Activated naive CD4-positive, alpha-beta T cell treated with anti-CD3 and anti-CD28 coated beads, Interleukin-2, amount 50 U/mL, for 24 hours (primary cell): ENCODE measurements around the gene CCL4.
A peak's percentile ranks its signal among the peaks of the same experiment; 100 is the strongest.
"Not testable (repeated sequence)": the region's sequence is repeated elsewhere in the genome, so short reads cannot be mapped to it uniquely, and the experiment has no call there.

Experiments
- H3K27ac Mint-ChIP-seq: one replicate; pipeline ENCODE4 v1.8.0; 2021; ENCODE audit warnings: mild to moderate bottlenecking, mixed read lengths
- H3K27me3 Mint-ChIP-seq: one replicate; pipeline ENCODE4 v1.8.0; 2021; ENCODE audit warnings: mixed read lengths
- H3K36me3 Mint-ChIP-seq: one replicate; pipeline ENCODE4 v1.8.0; 2021; ENCODE audit warnings: mixed read lengths
- H3K4me1 Mint-ChIP-seq: one replicate; pipeline ENCODE4 v1.8.0; 2021; ENCODE audit warnings: mixed read lengths
- H3K4me3 Mint-ChIP-seq: one replicate; pipeline ENCODE4 v1.8.0; 2021; ENCODE audit warnings: mild to moderate bottlenecking, mixed read lengths
- H3K9me3 Mint-ChIP-seq: one replicate; pipeline ENCODE4 v1.8.0; 2021; ENCODE audit warnings: mixed read lengths

CCL4 gene

DNA sequence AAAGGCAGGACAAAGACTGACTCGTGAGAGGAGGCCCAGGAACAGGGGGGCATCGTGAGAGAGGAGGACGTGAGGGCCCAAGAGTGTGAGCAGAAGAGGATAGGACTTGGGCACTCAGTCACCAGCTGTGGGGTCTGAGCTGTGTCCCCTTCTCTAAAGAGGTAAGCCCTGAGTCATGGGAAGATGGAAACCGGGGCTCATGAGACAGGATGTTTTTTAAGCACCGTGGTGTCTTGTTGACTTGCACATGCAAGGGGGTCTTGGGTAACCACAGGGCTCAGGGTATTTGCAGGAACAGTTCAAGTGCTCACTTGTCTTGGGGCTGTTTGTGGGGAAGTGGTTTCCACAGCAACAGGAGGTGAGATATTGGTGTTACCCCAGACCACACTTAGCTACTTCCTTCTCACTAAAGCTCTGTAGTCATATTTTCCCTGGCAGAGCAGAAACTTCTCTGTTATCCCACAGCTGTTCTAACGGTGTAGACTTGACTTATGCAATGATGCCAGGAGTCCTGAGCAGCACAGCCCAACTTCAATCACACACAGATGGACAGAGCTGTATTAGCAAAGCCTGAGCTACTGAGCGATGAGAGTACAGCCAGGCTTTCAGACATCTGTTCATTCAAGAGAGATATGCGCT lies 21.0 kb upstream of the CCL4 start:
- H3K4me1 Mint-ChIP-seq, H3K36me3 Mint-ChIP-seq, H3K27ac Mint-ChIP-seq, H3K4me3 Mint-ChIP-seq, H3K9me3 Mint-ChIP-seq: not testable (repeated sequence)
- peaks cover 10% of the 10 kb centered on the region for H3K27me3 Mint-ChIP-seq

DNA sequence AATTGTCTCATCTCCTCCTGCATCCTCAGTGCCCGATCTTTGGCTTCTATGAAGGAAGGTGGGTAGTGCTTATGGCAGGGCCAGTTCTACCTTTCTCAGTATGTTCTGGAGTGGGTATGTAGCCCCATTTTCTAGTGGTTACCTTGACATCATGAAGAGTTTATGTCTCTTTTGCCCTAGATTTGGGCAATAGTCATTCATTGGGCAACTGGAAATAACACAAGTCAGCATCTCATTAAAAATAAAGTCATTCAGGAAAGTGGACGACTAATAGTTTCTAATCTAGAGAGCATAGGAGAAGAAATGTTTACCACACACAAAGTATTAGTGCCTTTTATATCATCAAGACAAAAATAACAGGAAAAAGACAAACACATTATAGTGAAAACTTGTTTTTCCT lies 19.9 kb upstream of the CCL4 start:
- not testable (repeated sequence) for H3K4me3 Mint-ChIP-seq, H3K27ac Mint-ChIP-seq, H3K27me3 Mint-ChIP-seq, H3K36me3 Mint-ChIP-seq, H3K9me3 Mint-ChIP-seq, H3K4me1 Mint-ChIP-seq

DNA sequence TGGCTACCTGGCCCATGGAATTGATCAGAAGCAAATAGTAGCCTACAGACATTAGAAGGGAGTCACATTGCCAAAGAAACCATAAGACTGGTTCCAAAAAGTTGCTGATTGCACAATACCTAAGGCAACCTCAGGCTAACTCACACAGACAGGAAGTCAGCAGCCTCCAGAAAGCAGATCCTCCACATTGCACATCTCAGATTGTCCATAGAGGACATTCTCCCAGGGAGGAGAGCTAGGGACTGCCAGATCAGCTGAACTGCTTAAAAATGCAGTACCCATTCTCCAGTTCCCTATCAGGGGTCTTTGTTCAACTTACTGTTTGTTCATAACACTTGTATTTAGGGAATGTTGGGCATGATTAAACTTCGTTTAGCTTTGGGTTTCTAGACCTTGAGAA lies 17.9 kb upstream of the CCL4 start:
- peaks cover 7% of the 10 kb centered on the region for H3K27me3 Mint-ChIP-seq
- no peak overlapping the region for H3K27ac Mint-ChIP-seq
- H3K9me3 Mint-ChIP-seq, result no peaks in the 10 kb centered on the region
- H3K36me3 Mint-ChIP-seq, result no peaks in the 10 kb centered on the region
- H3K4me3 Mint-ChIP-seq, result no peak overlapping the region
- peaks cover 10% of the 10 kb centered on the region for H3K4me1 Mint-ChIP-seq

DNA sequence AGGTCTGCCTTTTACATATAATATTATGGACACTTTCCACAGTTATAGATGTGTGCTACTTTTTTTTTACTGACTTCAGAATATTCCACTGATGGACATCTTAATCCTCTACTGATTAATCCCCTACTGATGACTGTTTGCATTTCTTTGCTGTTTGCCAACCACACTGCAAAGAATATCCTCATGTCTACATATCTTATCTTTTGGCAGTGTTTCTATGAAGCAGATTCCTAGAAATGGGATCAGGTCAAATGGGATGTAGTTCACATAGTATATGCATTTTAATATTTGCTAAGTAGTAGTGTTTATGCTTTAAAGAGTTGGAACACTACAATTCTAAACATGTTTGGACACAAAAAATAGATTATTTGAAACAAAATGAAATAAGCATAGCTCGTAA lies 16.8 kb upstream of the CCL4 start:
- no peaks in the 10 kb centered on the region for H3K36me3 Mint-ChIP-seq
- H3K4me3 Mint-ChIP-seq, result no peak overlapping the region
- H3K9me3 Mint-ChIP-seq, result no peaks in the 10 kb centered on the region
- no peak overlapping the region for H3K27ac Mint-ChIP-seq
- peaks cover 10% of the 10 kb centered on the region for H3K4me1 Mint-ChIP-seq
- H3K27me3 Mint-ChIP-seq, result peaks cover 10% of the 10 kb centered on the region

DNA sequence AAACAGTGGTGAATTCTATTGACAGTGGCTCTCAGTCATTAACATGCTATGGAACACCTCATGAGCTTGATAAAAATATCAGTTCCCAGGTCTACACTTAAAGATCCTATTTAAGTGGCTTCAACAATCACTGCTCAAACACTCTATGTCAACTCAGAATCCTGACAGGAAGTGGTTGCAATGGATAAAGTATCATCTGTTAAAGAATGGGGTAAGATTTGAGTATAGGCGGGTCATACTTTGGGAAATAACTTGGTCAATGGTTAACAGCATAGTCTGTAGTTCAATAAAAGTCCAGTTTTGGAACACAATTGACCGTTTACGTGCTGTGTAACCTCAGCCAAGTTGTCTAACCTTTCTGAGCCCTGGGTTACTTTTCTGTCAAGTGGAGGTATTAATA lies 16.2 kb upstream of the CCL4 start:
- not testable (repeated sequence) for H3K4me3 Mint-ChIP-seq, H3K4me1 Mint-ChIP-seq, H3K9me3 Mint-ChIP-seq, H3K36me3 Mint-ChIP-seq, H3K27ac Mint-ChIP-seq
- H3K27me3 Mint-ChIP-seq, result peaks cover 11% of the 10 kb centered on the region

DNA sequence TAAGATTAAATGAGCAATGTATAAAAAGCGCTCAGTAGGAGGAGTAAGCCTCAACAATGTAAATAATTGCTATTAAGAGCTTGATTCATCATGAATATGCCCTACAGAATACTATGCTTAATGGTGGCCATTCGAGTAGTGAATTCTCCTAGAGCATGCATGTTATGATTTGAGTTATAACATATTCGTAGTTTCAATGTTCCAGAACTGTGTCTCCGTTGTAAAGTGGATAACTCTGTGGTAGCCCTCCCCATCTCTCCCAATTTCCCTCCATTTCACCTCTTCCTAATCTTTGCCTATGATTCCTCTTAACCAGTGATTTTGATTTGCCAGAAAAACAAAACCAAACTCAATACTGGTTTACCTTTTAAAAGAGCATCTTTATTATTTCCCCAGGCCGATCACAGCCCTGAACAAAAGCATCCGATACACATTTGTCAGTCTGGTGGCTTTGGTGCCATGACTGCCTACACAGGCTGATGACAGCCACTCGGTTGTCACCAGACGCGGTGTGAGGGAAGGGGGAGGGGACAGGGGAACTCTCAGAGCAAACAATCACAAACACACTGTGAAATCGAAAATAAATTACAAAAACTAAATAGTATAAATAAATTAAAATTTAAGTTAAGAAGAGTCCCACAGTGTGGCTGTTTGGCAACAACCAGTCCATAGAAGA lies 15.6 kb upstream of the CCL4 start:
- H3K27ac Mint-ChIP-seq, H3K36me3 Mint-ChIP-seq, H3K4me1 Mint-ChIP-seq, H3K4me3 Mint-ChIP-seq, H3K9me3 Mint-ChIP-seq: not testable (repeated sequence)
- peaks cover 16% of the 10 kb centered on the region for H3K27me3 Mint-ChIP-seq

DNA sequence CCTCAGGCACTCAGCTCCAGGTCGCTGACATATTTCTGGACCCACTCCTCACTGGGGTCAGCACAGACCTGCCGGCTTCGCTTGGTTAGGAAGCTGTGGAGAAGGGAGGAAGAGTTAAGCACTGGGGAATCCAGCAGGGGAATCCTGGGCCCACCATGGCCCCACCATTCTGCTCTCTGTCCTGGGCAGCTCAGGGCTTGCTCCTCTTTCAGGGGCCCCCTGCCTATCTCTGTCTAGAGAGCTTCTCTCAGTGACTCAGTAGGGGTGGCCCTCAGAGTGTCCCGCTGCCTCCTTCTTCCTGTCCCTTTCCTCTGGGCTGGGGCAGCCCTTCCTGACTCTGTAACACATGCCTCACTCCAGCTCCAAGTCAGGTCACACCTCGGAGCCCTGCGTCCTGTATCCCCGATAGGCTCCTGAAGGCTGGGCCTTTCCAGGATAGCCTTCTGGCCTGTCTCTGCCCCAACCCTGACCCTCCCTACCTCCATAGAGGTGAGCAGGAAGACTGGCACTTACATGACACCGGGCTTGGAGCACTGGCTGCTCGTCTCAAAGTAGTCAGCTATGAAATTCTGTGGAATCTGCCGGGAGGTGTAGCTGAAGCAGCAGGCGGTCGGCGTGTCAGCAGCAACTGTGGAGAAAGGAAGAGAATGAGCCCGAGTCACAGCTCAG lies 14.8 kb upstream of the CCL4 start:
- no peaks in the 10 kb centered on the region for H3K4me1 Mint-ChIP-seq
- no peaks in the 10 kb centered on the region for H3K36me3 Mint-ChIP-seq
- H3K27ac Mint-ChIP-seq, result no peak overlapping the region
- peaks cover 13% of the 10 kb centered on the region for H3K27me3 Mint-ChIP-seq
- no peaks in the 10 kb centered on the region for H3K9me3 Mint-ChIP-seq
- peak overlapping the region; percentile 8 for H3K4me3 Mint-ChIP-seq

DNA sequence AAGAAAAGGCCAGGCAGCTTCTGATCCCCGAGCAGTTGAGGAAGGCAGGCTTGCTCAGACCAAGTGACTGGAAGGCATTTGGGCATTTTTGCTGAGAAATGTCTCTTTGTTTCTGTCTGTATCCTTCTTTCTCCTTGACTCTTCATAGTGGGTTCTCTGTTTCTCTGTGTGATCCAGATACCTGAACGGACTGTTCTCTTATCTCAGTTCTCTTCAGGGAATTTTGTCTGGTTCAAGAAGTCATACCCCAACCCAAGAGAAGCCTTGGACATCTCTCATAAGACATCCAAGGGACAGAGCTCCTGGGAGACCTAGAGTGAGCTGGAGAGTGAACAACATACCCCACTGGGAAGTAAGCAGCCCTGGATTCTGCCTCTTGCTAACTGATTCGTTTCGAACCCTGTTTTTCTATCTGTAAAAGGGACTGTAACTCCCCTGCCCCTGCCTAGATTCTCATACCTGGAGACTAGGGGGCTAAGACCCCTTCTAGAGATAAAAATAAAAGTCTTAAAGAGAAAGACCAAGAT lies 14.2 kb upstream of the CCL4 start:
- H3K9me3 Mint-ChIP-seq, result no peaks in the 10 kb centered on the region
- no peak overlapping the region for H3K27ac Mint-ChIP-seq
- H3K4me1 Mint-ChIP-seq, result no peaks in the 10 kb centered on the region
- no peaks in the 10 kb centered on the region for H3K36me3 Mint-ChIP-seq
- peaks cover 12% of the 10 kb centered on the region for H3K27me3 Mint-ChIP-seq
- peak overlapping the region; percentile 8 for H3K4me3 Mint-ChIP-seq

DNA sequence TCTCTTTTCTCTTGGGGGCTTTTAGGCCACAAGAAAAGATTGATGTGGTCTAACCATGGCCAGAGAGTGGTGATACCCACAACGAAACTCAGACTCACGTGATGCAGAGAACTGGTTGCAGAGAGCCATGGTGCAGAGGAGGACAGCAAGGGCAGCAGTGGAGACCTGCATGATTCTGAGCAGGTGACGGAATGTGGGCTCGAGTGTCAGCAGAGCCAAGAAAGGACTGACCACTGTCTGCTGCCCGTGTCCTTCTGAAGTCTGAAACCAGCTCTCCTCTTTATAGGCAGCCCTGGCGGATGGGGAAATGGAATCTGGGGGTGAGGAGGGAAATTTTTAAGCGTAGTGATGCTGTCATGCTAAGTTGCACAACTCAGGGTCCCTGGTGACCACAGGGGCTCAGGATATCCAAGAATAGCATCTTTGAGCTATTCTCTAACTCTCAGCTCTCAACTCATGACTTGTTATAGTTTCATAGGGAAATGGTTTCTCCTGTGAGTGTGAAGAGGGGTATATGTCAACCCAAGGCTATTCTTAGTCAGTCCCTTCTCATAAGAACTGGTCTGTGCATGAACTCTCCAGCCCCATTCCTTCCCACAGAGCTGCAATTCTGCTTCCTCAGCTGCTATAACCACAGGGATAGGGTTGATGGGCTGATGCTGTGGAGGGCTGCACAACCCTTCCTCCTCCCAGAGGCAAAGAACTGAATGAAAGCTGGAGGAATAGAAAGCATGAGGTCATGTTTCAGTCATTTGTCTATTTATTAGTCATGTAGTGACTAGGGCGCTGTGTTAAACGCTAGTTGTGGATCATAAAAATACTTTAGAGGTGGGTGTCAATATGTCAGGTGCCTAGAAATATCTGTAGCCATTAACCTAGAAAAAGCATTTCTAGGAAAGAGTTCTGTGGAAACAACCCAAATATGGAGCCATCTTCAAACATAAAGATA lies 13.5 kb upstream of the CCL4 start, which contains the start of gene CCL3:
TSS of gene CCL3 (minus strand) at position 256 of the 949 bp plus-strand sequence. CDS start at position 171, 85 bp downstream.
- Mint-ChIP-seq H3K4me1 (no peaks in the 10 kb centered on the region), H3K36me3 (no peaks in the 10 kb centered on the region), H3K27me3 (peaks cover 10% of the 10 kb centered on the region), H3K27ac (peak within 1 kb of the TSS; percentile 11), H3K9me3 (no peaks in the 10 kb centered on the region), H3K4me3 (peak within 1 kb of the TSS; percentile 8)

DNA sequence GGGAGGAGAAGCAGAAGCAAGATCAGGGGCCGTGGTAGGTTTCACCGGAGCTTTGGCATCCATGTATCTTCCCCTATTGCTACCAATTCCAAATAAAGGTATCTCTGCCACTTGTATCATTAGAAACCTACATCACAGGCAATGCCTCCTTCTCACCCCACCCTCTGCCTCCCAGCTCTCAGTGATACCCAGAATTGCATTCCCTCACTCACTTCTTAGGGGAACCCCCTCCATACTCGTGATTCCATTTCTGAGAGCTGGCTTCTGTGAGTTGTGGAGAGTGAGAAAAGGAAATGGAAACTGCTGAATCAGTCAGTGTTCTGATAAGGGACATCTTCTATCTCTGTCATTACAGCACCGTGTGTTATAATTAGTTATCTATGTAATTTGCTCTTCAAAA lies 11.4 kb upstream of the CCL4 start:
- H3K4me3 Mint-ChIP-seq, result no peak overlapping the region
- H3K9me3 Mint-ChIP-seq, result no peaks in the 10 kb centered on the region
- peaks cover 10% of the 10 kb centered on the region for H3K27me3 Mint-ChIP-seq
- H3K4me1 Mint-ChIP-seq, result no peaks in the 10 kb centered on the region
- H3K36me3 Mint-ChIP-seq, result no peaks in the 10 kb centered on the region
- H3K27ac Mint-ChIP-seq, result no peak overlapping the region

DNA sequence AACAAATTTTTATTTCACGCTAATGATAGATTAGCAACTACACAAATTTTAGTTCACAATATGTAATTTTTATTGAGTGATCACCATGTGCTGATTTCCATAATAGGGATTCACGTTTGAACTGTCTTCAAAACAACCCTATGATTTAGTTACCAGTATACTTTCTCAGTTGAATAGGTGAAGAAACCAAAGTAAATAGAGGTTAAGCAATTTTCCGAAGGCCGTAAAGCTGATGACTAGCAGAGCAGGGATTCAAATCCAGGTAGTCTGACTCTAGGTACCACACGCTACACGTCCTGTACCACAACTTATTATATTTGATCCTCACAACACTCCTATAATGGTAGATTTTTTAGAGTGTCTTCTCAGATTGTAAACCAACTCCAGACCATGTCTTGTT lies 10.9 kb upstream of the CCL4 start:
- H3K36me3 Mint-ChIP-seq, H3K4me3 Mint-ChIP-seq, H3K4me1 Mint-ChIP-seq, H3K9me3 Mint-ChIP-seq, H3K27ac Mint-ChIP-seq: not testable (repeated sequence)
- H3K27me3 Mint-ChIP-seq, result peaks cover 10% of the 10 kb centered on the region

DNA sequence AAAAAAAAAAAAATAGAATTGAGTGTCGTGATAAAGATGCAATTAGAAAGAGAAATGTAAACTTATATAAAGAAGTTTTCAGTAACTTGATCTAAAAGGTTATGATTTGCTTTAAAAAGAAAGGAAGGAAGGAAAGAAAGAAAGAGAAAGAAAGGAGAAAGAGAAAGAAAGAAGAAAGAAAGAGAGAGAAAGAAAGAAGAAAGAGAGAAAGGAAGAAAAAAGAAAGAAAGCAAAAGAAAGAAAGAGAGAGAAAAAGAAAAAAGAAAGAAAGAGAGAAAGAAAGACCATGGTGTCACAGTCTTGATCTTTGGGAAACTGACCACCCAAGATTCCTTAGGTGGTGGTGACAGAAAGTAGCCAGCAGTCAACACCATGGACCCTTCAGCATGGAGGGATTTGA lies 9.4 kb upstream of the CCL4 start:
- H3K27ac Mint-ChIP-seq, result no peak overlapping the region
- H3K4me3 Mint-ChIP-seq, result no peak overlapping the region
- no peaks in the 10 kb centered on the region for H3K9me3 Mint-ChIP-seq
- H3K4me1 Mint-ChIP-seq, result no peaks in the 10 kb centered on the region
- H3K27me3 Mint-ChIP-seq, result peaks cover 10% of the 10 kb centered on the region
- H3K36me3 Mint-ChIP-seq, result no peaks in the 10 kb centered on the region

DNA sequence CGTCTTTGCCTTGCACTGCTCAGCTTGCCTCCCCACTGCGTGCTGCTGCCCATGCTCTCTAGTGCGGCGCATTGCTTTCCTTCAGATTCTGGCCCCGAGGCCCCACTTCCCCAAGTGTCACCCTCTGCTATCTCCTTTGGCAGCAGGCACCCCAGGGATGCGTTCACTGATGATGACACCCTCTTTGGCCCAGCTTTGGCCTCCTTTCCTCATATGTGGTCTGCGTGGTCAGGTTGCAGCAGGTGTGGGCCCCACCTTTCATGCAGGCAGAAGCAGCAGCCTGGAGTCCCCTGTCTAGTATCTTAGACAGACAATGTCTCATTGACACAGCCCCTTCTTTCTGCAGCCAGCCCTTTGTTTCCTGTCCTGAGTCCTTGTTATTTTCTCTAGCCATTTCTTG lies 8.9 kb upstream of the CCL4 start:
- no peak overlapping the region for H3K27ac Mint-ChIP-seq
- H3K9me3 Mint-ChIP-seq, result no peaks in the 10 kb centered on the region
- H3K4me3 Mint-ChIP-seq, result no peak overlapping the region
- no peaks in the 10 kb centered on the region for H3K4me1 Mint-ChIP-seq
- H3K36me3 Mint-ChIP-seq, result no peaks in the 10 kb centered on the region
- peaks cover 10% of the 10 kb centered on the region for H3K27me3 Mint-ChIP-seq

DNA sequence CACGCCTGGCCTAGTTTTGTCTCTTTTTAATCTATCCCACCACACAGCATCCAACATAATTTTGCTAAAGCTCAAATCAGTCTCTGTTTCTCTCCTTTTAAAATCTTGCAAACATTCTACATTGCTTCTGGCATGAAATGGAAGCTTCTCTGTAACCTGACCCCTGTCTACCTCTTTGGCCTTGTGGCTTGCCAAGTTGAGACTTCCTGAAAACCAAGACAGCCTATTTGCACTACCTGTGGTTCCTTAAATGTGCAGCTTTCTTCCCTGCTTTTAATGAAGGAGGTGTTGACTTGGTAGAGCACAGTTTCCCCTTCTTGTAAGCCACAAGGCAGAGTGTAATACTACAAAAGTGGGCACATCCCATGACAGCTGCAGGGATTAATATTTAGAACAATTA lies 7.6 kb upstream of the CCL4 start:
- Mint-ChIP-seq H3K4me1 (no peaks in the 10 kb centered on the region), H3K4me3 (no peak overlapping the region), H3K27me3 (peaks cover 11% of the 10 kb centered on the region), H3K36me3 (peaks cover 2% of the 10 kb centered on the region), H3K9me3 (no peaks in the 10 kb centered on the region), H3K27ac (no peak overlapping the region)

DNA sequence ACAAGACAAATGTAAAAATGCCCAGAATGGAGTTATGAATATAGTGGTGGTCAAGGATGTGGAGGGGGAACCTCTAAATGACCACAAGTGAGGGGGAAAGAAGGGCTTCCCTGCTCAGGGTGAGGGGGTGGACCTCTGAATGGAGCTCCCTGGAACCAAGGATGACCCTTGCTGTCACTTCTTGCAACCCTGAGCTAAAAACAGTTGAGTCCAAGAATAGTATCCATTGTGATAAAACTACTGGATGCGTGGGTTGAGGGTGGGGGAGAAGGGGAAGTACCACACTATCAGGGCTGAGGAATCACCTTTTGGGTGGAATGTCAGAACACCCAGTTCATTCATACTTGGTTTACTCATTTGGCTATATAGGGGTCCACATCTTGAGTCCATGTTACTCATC lies 4.6 kb upstream of the CCL4 start:
- H3K9me3 Mint-ChIP-seq, H3K4me1 Mint-ChIP-seq, H3K4me3 Mint-ChIP-seq, H3K27ac Mint-ChIP-seq, H3K36me3 Mint-ChIP-seq, H3K27me3 Mint-ChIP-seq: not testable (repeated sequence)
